Body of pancreas (tissue), 4 donors: ENCODE results near the gene GSE1.

ENCODE experiments used
- CTCF ChIP-seq, 7 experiments: fragments of 450-650 bp in 4 of 7; fragments of 200-600 bp in 3 of 7; sonication (generic) in 3 of 7; IDR thresholded peaks; one replicate each; pipeline ENCODE4 v1.5.1; 2016 to 2019; ENCODE audit warnings: antibody characterized with exemption in 7 of 7
- POLR2A ChIP-seq, 3 donors: fragments of 450-650 bp; IDR thresholded peaks; one replicate each; pipeline ENCODE4 v1.6.1; 2016; ENCODE audit warnings: antibody characterized with exemption in 3 of 3, mild to moderate bottlenecking in 2 of 3

GRCh38 chr16:85580684-85581083 is 32.4 kb upstream of the GSE1 start:
- no peak for TF ChIP-seq CTCF (IDR thresholded peaks at IDR 0.05)
- TF ChIP-seq POLR2A (IDR thresholded peaks at IDR 0.05): no peak
